CD1c-positive myeloid dendritic cell (primary cell): ENCODE data around the gene BMAL1.
A peak's percentile ranks its signal among the peaks of the same experiment; 100 is the strongest.

ENCODE experiments used
- DNase-seq: peaks from one replicate; pipeline ENCODE4 v3.0.0-alpha.2; 2016; ENCODE audit errors: extremely low spot score

The BMAL1 gene

GRCh38 chr11:13261591-13262061 is 16.0 kb upstream of the BMAL1 start:
- DNase-seq, result no peak

DNA sequence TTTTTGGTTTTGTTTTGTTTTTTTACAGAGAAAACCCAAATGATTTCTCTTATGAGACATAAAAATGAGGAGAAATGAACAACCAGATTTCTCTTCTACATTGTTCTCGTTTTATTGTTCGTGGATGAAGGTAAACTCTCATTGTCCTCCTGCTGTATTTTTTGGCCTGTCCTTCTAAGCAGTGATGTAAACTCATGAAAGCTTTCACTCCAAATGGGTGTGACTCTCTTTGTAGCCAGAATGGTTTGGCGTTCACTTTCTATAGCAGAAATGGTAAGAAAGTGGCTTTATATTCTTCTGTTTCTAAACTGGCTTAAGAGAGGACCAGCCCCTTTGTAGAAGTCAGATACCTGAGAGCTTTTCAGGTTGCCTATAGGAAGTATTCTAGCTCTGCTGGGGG is 15.5 kb upstream of the BMAL1 start:
- no peak for DNase-seq

DNA sequence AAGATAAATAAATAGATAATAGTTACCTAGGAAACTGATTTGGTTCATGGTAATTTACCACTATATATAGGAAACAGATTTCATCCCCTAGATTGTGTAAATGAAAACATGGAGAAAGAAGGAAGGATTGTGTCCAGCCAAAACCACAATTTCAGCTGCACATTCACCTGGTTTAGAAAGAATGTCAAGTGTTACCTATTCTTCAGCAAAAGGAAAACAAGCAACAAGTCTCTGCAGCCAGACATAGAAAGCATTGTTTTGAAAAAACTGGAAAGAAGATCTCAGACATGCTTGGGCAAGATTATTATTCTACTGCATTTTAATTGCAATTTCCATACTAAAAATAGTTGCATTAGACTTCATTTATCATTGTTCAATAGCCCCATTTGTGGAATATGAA is 8.8 kb upstream of the BMAL1 start:
- DNase-seq, result no peak

DNA sequence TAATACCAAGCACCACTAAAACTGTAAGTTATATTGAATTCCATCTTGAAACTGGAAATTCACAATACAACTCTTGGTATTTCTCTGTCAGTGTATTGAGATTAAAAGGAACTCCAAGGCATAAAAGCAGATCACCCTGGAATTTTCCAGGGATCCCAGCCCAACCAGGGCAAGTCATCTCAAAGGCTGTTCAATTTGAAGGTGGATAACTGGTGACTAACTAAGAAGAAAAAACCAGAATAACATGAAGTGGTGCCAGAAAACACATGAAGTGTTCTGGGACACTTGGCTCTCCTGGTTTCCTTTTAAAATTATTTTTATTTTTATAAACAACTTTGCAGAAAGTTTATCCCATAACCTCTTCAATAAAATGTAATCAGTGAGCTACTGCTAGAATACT is 7.8 kb upstream of the BMAL1 start:
- no peak for DNase-seq

- no peak for DNase-seq
Measured at GRCh38 chr11:13271060-13271693, 6.4 kb upstream of the BMAL1 start.

- DNase-seq, result no peak
Measured at GRCh38 chr11:13276454-13276831, 1.1 kb upstream of the BMAL1 start.

- DNase-seq, result peak; percentile 97
Measured at GRCh38 chr11:13276832-13277767, 490 bp upstream of the BMAL1 start.

- DNase-seq, result peak; percentile 32
Measured at GRCh38 chr11:13278609-13279486, 1.3 kb downstream of the BMAL1 start.

GRCh38 chr11:13279487-13279834 is 1.9 kb downstream of the BMAL1 start:
- DNase-seq, result no peak

DNA sequence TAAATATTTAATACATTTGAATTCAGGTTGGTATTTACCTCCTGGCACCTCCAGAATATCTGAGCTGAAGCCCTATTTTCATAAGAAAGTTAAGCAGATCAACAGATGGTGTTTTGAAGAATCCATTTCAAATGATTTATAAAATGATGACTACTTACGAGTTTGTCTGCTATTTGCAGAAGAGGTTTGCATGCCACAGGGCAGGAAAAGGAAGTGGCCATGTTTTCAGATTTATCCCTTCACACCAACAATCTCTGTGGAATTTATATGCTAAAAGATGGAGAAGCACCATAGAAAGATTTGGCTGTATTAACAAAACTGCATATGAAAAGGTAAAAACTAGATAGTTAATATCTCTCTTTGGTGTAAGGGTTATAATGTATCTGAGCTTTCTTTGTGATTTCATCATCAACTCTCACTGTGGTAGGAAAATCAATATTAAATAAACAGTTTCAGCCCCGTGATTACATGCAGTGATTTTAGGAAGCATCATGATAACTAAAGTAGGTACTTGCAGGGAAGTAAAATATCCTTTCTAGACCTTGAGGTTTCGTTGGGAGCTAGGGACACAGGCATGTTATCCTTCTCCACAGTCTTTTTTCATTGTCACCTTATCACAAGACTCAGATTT is 2.6 kb downstream of the BMAL1 start:
- peak; percentile 37 for DNase-seq

- DNase-seq, result no peak
Measured at GRCh38 chr11:13280777-13281176, 3.2 kb downstream of the BMAL1 start.

DNA sequence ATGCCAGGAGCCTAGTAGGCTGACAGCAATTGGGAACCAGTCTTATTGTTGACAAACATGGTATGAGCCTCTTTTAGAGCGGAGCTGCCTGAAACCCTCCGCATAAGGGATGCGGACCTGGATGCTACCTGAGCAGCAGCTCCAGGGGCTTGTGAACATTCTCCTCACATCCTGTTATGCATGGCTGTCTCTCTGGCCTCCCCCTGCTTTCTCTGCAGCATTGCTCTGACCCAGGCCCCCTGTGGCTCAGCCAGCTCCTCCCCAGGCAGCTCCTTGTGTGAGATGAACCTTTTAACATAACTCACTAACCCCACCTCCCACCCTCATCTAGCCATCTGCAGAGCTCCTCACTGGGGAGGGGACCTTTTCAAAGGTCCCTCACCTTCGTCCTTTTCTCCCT is 6.0 kb downstream of the BMAL1 start:
- no peak for DNase-seq

- no peak for DNase-seq
Measured at GRCh38 chr11:13284776-13285588, 7.4 kb downstream of the BMAL1 start.

DNA sequence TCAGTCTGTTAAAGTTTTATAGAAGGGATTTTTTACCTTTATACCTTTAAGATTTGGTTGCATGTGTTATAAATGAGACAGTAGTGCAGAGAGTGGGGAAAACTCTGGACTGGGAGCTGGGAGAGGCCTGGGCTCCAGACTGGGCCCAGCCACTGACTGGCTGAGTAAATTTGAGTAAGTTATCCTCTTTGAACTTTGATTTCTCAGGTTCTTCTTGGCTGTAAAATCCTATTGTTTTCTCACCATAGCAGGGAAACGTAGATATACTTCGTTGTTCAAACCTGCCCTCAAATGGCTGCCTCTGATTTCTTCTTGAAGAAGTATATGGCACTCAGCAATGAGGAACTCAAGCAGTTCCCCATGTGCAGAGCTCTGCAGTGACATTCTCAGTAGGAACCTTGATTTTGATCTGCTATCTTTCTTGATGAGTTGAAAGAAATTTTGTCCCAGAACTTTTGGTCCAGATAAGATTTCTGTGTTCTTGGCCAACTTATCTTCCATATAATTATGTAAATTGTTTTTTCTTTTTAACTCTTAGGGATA is 8.8 kb downstream of the BMAL1 start:
- DNase-seq, result peak; percentile 45

DNA sequence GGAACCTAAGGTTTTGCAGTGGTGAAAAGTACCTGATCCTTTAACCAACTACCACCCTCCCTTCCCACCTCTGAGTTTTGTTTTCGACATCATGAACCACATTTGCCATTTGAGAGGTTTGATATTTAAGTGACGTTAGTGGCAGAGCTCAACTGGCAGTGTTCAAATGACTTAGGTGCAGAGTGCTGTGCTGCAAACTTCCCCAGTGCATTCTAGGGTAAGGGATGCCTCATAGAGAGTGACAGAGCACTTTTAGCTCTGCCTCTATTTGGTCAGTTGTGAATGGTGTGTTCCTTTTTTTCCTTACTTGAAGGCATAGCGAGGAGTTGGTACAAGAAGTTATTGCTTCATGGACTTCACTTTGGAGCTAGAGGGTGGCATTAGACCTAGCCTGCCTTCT is 9.4 kb downstream of the BMAL1 start:
- peak; percentile 58 for DNase-seq

GRCh38 chr11:13287681-13288080 is 10.1 kb downstream of the BMAL1 start:
- DNase-seq, result no peak

GRCh38 chr11:13288375-13289029 is 10.9 kb downstream of the BMAL1 start:
- DNase-seq, result no peak

GRCh38 chr11:13289081-13289480 is 11.5 kb downstream of the BMAL1 start:
- no peak for DNase-seq

- DNase-seq, result no peak
Measured at GRCh38 chr11:13290221-13290980, 12.8 kb downstream of the BMAL1 start.
